A549 (cell line): ENCODE data around the gene RAB30. TPM values are rescaled to one million over a fixed set of nuclear protein-coding genes. Genes with fewer than 3 reads are reported as not detected.

Source experiments
- ATAC-seq, 2 experiments: fragments of 200-7000 bp in 1 of 2; fragments of >200 bp in 1 of 2; cut with Nextera tagmentation in 1 of 2; cut with Tn5 transposase in 1 of 2; 3 replicates each; pipeline versions ENCODE4 v1.8.0 to v1.9.1; 2018 to 2020; ENCODE audit warnings: mild to moderate bottlenecking in 1 of 2, moderate library complexity in 1 of 2
- CTCF ChIA-PET: fragments of 300-600 bp; sonication (Branson Sonifier 250); formaldehyde crosslinking; extraction: SDS; loops from one replicate; lab custom pipeline; 2021; ENCODE audit warnings: antibody characterized with exemption, inconsistent platforms; lab: Yijun Ruan, JAX
- POLR2A ChIA-PET: fragments of 350-600 bp; formaldehyde crosslinking; extraction: SDS; loops from one replicate; lab custom pipeline; 2021; ENCODE audit warnings: antibody characterized with exemption, inconsistent platforms; lab: Yijun Ruan, JAX
- DNase-seq, 2 experiments: peaks; one replicate each; pipeline versions ENCODE4 v3.0.0 to v3.0.0-alpha.2; 2011 to 2016; ENCODE audit warnings: low read depth in 1 of 2, low spot score in 1 of 2
- FAIRE-seq: peaks from 2 replicates; lab custom pipeline; 2011; peaks lifted over from hg19 to GRCh38; lab: Jason Lieb, UNC
- H3K27ac ChIP-seq, 2 experiments: fragments of >200 bp; sonication (Bioruptor Twin); formaldehyde crosslinking; 3 replicates each; pipeline ENCODE4 v1.5.1; 2016 to 2017
- H3K4me1 ChIP-seq: fragments of >200 bp; sonication (Bioruptor Twin); formaldehyde crosslinking; 3 replicates; pipeline ENCODE4 v1.6.1; 2016
- H3K4me2 ChIP-seq: fragments of >200 bp; sonication (Bioruptor Twin); formaldehyde crosslinking; 3 replicates; pipeline ENCODE4 v1.6.1; 2016
- H3K4me3 ChIP-seq: fragments of >200 bp; sonication (Bioruptor Twin); formaldehyde crosslinking; 3 replicates; pipeline ENCODE4 v1.5.1; 2016
- H3K9me3 ChIP-seq: fragments of >200 bp; sonication (Bioruptor Twin); formaldehyde crosslinking; 3 replicates; pipeline ENCODE4 v1.6.1; 2016
- CBX8 ChIP-seq: fragments of 200-600 bp; sonication (generic); IDR thresholded peaks from 2 replicates; pipeline ENCODE4 v1.6.1; 2016
- CHD4 ChIP-seq: fragments of 200-600 bp; sonication (generic); IDR thresholded peaks from 2 replicates; pipeline ENCODE4 v1.6.1; 2016; ENCODE audit warnings: antibody characterized with exemption, mild to moderate bottlenecking, borderline replicate concordance
- EP300 ChIP-seq, 2 experiments: fragments of >200 bp; sonication (Bioruptor Twin); formaldehyde crosslinking; IDR thresholded peaks; 2 replicates in 1 of 2; 3 replicates in 1 of 2; pipeline ENCODE4 v1.6.1; 2016 to 2017
- FOSB ChIP-seq: fragments of 250-450 bp; sonication (Bioruptor Pico); IDR thresholded peaks from 2 replicates; pipeline ENCODE4 v1.5.0; 2020; ENCODE audit warnings: mild to moderate bottlenecking, moderate library complexity
- FOSL2 ChIP-seq, 2 experiments: fragments of 450-650 bp in 1 of 2; fragments of >200 bp in 1 of 2; sonication (Bioruptor Twin) in 1 of 2; formaldehyde crosslinking; IDR thresholded peaks; 2 replicates each; pipeline versions ENCODE4 v1.5.0 to v1.6.1; 2016 to 2020; ENCODE audit warnings: mild to moderate bottlenecking in 1 of 2, moderate library complexity in 1 of 2
- FOXS1 ChIP-seq: fragments of 250-450 bp; sonication (Bioruptor Pico); IDR thresholded peaks from 2 replicates; pipeline ENCODE4 v1.5.0; 2020; ENCODE audit warnings: mild to moderate bottlenecking, moderate library complexity
- HEYL ChIP-seq: fragments of 250-450 bp; sonication (Bioruptor Pico); IDR thresholded peaks from 2 replicates; pipeline ENCODE4 v1.8.0; 2021; ENCODE audit warnings: mild to moderate bottlenecking, moderate library complexity
- HOXA7 ChIP-seq: fragments of 250-450 bp; sonication (Bioruptor Pico); IDR thresholded peaks from 2 replicates; pipeline ENCODE4 v1.5.0; 2020; ENCODE audit warnings: mild to moderate bottlenecking, moderate library complexity
- HOXB13 ChIP-seq: fragments of 250-450 bp; sonication (Bioruptor Pico); IDR thresholded peaks from 2 replicates; pipeline ENCODE4 v1.5.0; 2020; ENCODE audit warnings: low read depth, mild to moderate bottlenecking, moderate library complexity
- JUNB ChIP-seq: fragments of >200 bp; sonication (Bioruptor Twin); formaldehyde crosslinking; IDR thresholded peaks from 2 replicates; pipeline ENCODE4 v1.6.1; 2016
- MAFK ChIP-seq: fragments of 450-650 bp; IDR thresholded peaks from 2 replicates; pipeline ENCODE4 v1.6.1; 2014; ENCODE audit not compliant: partially characterized antibody
- MYC ChIP-seq: IDR thresholded peaks from 2 replicates; pipeline ENCODE4 v1.6.1; 2012; ENCODE audit warnings: mild to moderate bottlenecking, inconsistent platforms, low read length, improper control_type of control experiment, borderline replicate concordance
- NFE2L2 ChIP-seq: fragments of 150-350 bp; conservative IDR thresholded peaks from 2 replicates; pipeline ENCODE4 v1.6.1; 2014; ENCODE audit warnings: low read length
- NR3C1 ChIP-seq: fragments of >200 bp; sonication (Bioruptor Twin); formaldehyde crosslinking; IDR thresholded peaks from 3 replicates; pipeline ENCODE4 v1.6.1; 2017
- POLR2AphosphoS2 ChIP-seq: conservative IDR thresholded peaks from 2 replicates; pipeline ENCODE4 v1.6.1; 2012; ENCODE audit warnings: low read length, improper control_type of control experiment, inconsistent platforms
- RFX5 ChIP-seq: fragments of 450-650 bp; IDR thresholded peaks from 2 replicates; pipeline ENCODE4 v1.7.1; 2014; ENCODE audit warnings: antibody characterized with exemption, mild to moderate bottlenecking, moderate library complexity
- RNF2 ChIP-seq: fragments of 200-600 bp; sonication (generic); IDR thresholded peaks from 2 replicates; pipeline ENCODE4 v1.6.1; 2016; ENCODE audit warnings: low read depth, mild to moderate bottlenecking, antibody characterized with exemption, moderate library complexity, borderline replicate concordance
- SREBF2 ChIP-seq: fragments of 450-650 bp; IDR thresholded peaks from 2 replicates; pipeline ENCODE4 v1.6.1; 2014; ENCODE audit warnings: mild to moderate bottlenecking, moderate library complexity
- TFCP2L1 ChIP-seq: fragments of 250-450 bp; sonication (Bioruptor Pico); IDR thresholded peaks from 2 replicates; pipeline ENCODE4 v1.5.0; 2021; ENCODE audit warnings: mild to moderate bottlenecking
- ZC3H11A ChIP-seq: fragments of 450-650 bp; IDR thresholded peaks from 2 replicates; pipeline ENCODE4 v1.6.1; 2014; ENCODE audit warnings: antibody characterized with exemption, mild to moderate bottlenecking
- ZSCAN20 ChIP-seq: fragments of 250-450 bp; sonication (Bioruptor Pico); IDR thresholded peaks from 2 replicates; pipeline ENCODE4 v1.8.0; 2022; ENCODE audit warnings: mild to moderate bottlenecking, moderate library complexity
- WGBS: methylation state at CpG from one replicate; pipeline ENCODE4 v1.1.6; 2017; ENCODE audit errors: missing lambda C conversion rate; 5-methylcytosine and 5-hydroxymethylcytosine counted together
- polyA plus RNA-seq, 4 experiments: library from polyadenylated mRNA; depleted of rRNA in 3 of 4; stranded (reverse); fragments of >200 nt; fragmentation: RNase III in 1 of 4; extraction: RNeasy Plus Mini Kit Qiagen cat#74134 plus additional on column Dnase treatment in 1 of 4; gene quantifications; 2 replicates in 3 of 4; 3 replicates in 1 of 4; pipeline ENCODE4 v1.2.3, GENCODE V29; 2011 to 2017
- TF ChIP-seq, protein P1 (sequence below): fragments of 450-650 bp; IDR thresholded peaks from 2 replicates; pipeline ENCODE4 v1.6.1; 2014; ENCODE audit warnings: antibody characterized with exemption
- TF ChIP-seq, protein P2 (sequence below): fragments of >200 bp; sonication (Bioruptor Twin); formaldehyde crosslinking; IDR thresholded peaks from 3 replicates; pipeline ENCODE4 v1.6.1; 2016
- TF ChIP-seq, protein P3 (sequence below): IDR thresholded peaks from 2 replicates; pipeline ENCODE4 v1.6.1; 2012; ENCODE audit warnings: low read depth, borderline replicate concordance
- TF ChIP-seq, protein P4 (sequence below): IDR thresholded peaks from 2 replicates; pipeline ENCODE4 v1.6.1; 2012

RAB30 gene
- polyA plus RNA-seq, 2 of the 4 experiments (the other 2 are of a cell fraction): 4.2 to 6.2 TPM

DNA sequence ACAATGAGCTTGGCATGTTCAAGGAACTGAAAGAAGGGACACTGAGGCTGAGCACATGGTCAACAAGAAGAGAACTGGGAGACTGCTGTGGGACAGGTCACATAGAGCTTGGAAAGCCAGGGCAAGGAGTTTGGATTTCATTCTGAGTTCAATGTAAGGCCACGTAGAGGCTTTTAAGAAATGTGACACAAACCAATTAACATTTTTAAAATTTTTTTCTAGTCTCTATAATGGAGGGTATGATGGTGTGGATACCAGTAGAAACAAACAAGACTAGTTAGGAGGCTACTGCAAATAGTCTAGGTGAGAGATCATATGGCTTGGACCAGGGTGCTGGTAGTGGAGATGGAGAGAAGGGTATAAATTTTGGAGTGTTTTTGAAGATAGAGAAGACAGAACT is 56.7 kb downstream of the RAB30 start (continued):
- TF ChIP-seq FOSL2 (IDR thresholded peaks at IDR 0.05) (no peak), FOSL2 (CRISPR knock-in tag; IDR thresholded peaks at IDR 0.05) (no peak), MYC (no peak), ZSCAN20 (no peak), JUNB (no peak), HOXB13 (CRISPR knock-in tag) (no peak), FOXS1 (CRISPR knock-in tag) (no peak), HEYL (no peak), RNF2 (no peak), POLR2AphosphoS2 (no peak)

DNA sequence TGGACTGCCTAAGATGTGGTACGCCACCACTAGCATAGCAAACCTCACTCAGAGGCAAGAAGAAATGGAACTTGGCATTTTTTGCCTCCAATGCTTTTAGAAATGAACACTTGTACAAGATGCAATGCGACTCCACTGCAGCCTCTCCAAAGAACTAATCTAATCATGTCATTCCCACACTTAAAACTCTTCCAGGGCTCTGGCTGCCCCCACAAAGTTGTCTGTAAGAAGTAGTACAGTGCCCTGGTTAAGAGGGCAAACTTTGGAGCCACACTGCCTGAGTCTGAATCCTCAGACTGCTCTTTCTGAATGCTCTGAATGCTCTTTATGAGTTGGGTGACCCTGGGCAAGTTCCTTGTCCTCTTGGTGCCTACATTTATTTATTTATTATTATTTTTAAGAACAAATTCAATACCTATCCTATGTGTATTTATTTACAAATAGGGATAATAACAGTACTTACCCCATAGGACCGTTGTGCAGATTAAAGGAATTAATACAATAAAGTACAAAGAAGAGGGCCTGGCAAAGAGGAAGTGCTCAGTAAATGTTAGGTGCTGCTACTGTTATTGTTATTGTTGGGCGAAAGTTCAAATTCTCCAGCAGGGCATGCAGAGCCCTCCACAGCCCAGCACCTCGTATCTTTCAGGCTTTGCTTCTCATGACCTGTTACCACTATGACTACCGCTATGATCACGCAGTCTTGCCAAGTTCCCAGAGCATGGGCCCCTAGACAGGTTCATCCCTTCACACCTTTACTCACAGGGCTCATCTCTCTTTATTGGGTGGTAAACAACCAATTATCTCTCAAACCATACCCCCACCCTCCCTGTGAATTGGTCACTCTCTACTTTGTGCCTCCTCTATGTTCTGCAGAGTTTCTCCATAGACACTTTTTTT is 59.3 kb downstream of the RAB30 start:
- Histone ChIP-seq H3K4me3 (no peak overlapping the region), H3K27ac (no peak overlapping the region), H3K9me3 (no peaks in the 10 kb centered on the region), H3K4me1 (peaks cover 32% of the 10 kb centered on the region), H3K4me2 (no peak overlapping the region)
- no peak for ATAC-seq
- TF ChIP-seq, protein P1, sequence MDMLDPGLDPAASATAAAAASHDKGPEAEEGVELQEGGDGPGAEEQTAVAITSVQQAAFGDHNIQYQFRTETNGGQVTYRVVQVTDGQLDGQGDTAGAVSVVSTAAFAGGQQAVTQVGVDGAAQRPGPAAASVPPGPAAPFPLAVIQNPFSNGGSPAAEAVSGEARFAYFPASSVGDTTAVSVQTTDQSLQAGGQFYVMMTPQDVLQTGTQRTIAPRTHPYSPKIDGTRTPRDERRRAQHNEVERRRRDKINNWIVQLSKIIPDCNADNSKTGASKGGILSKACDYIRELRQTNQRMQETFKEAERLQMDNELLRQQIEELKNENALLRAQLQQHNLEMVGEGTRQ: no peak
- TF ChIP-seq HEYL: no peak
- WGBS: 92% methylated on average over 7 of the region's 7 CpGs
- ChIA-PET CTCF (interaction anchor here (1.6 kb wide), 1 partner anchor 28 kb away, joined by 3 read pairs; no protein-coding TSS in a partner anchor), POLR2A (no interaction called here)
- FAIRE-seq: no peak
- DNase-seq: no peak

DNA sequence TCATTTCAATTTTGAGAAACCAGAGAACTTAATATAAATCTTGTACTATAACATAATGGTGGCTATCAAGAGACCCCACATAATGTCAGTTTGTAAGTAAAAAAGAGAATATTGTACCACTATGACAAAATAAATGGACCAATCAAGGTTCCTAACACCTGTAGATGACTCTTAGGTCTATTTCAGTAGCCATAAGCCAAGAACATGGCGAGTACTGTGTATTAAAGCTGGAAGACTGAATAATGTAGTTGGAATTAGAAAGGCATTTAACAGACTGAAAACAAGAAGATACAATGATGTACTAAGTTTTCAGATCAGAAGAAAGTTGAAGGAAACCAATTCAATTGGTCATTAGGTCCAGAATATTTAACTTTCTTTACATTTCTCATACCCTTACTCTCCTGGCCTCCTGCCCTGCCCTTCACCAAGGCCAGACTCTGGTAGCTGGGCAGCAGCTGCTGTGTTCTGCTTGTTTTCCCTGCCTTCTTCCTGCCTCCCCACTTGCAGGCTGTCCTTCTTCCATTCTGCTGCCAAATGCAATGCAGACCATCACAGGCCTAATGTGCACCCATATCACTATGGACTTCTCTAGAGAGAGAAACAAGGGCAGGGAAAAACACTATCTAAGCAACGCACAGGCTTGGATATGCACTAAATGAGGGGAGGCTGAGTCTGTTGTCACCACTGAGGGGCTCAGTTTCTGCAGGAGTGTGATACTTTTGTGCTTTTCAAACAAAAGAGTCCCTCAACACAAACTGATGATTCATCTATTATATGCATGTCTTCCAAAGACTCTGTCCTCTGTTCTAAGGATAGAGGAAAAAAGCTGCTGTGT is 60.1 kb downstream of the RAB30 start:
- POLR2A ChIA-PET: no interaction called here
- CTCF ChIA-PET: no interaction called here
- TF ChIP-seq, protein P1: no peak
- TF ChIP-seq MAFK: peak; percentile 51
- WGBS: 91% methylated on average over 2 of the region's 2 CpGs
- H3K4me3 ChIP-seq: no peak overlapping the region
- no peak overlapping the region for H3K4me2 ChIP-seq
- peaks cover 41% of the 10 kb centered on the region for H3K4me1 ChIP-seq
- ATAC-seq (no peak), DNase-seq (no peak), FAIRE-seq (no peak)
- H3K27ac ChIP-seq: no peak overlapping the region; a peak in 1 of 6 replicates
- no peaks in the 10 kb centered on the region for H3K9me3 ChIP-seq

DNA sequence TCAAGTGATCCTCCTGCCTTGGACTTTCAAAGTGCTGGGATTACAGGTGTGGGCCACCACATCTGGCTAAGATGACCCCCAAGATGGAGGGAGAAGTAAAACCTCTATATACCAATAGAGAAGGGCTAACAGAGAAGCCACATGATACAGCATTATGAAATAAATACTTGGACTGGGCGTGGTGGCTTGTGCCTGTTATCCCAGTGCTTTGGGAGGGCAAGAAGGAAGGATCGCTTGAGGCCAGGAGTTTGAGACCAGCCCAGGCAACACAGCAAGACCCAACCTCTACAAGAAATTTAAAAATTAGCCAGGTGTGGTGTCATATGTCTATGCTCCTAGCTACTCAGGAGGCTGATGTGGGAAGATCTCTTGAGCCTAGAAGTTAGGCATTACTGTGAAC is 61.7 kb downstream of the RAB30 start:
- Histone ChIP-seq H3K9me3 (no peaks in the 10 kb centered on the region), H3K27ac (no peak overlapping the region), H3K4me1 (peaks cover 43% of the 10 kb centered on the region)
- ATAC-seq: no peak
- TF ChIP-seq NFE2L2 (no peak), RFX5 (no peak), HOXB13 (CRISPR knock-in tag) (no peak), FOSL2 (IDR thresholded peaks at IDR 0.05) (no peak), FOSL2 (CRISPR knock-in tag; IDR thresholded peaks at IDR 0.05) (no peak), CBX8 (no peak), SREBF2 (no peak), TFCP2L1 (CRISPR knock-in tag) (no peak), FOSB (CRISPR knock-in tag) (no peak), EP300 (IDR thresholded peaks at IDR 0.05) (no peak), NR3C1 (no peak), HOXA7 (CRISPR knock-in tag) (no peak), CHD4 (no peak), ZC3H11A (no peak), JUNB (no peak)
- TF ChIP-seq, protein P2, sequence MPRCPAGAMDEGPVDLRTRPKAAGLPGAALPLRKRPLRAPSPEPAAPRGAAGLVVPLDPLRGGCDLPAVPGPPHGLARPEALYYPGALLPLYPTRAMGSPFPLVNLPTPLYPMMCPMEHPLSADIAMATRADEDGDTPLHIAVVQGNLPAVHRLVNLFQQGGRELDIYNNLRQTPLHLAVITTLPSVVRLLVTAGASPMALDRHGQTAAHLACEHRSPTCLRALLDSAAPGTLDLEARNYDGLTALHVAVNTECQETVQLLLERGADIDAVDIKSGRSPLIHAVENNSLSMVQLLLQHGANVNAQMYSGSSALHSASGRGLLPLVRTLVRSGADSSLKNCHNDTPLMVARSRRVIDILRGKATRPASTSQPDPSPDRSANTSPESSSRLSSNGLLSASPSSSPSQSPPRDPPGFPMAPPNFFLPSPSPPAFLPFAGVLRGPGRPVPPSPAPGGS: no peak
- TF ChIP-seq, protein P3, sequence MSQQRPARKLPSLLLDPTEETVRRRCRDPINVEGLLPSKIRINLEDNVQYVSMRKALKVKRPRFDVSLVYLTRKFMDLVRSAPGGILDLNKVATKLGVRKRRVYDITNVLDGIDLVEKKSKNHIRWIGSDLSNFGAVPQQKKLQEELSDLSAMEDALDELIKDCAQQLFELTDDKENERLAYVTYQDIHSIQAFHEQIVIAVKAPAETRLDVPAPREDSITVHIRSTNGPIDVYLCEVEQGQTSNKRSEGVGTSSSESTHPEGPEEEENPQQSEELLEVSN: no peak
- TF ChIP-seq, protein P1: no peak
- TF ChIP-seq, protein P4, sequence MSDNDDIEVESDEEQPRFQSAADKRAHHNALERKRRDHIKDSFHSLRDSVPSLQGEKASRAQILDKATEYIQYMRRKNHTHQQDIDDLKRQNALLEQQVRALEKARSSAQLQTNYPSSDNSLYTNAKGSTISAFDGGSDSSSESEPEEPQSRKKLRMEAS: no peak
- TF ChIP-seq, all 56 proteins: peak for 0
- POLR2A ChIA-PET: no interaction called here
- FAIRE-seq (no peak), DNase-seq (no peak)
- WGBS: 80% methylated on average over 2 of the region's 2 CpGs
- CTCF ChIA-PET: no interaction called here
- Histone ChIP-seq H3K4me2 (no peak overlapping the region; the same call in 2 of the 3 replicates), H3K4me3 (no peak overlapping the region)
